Measurements from ENCODE around the gene MLST8.

The MLST8 gene, protein sequence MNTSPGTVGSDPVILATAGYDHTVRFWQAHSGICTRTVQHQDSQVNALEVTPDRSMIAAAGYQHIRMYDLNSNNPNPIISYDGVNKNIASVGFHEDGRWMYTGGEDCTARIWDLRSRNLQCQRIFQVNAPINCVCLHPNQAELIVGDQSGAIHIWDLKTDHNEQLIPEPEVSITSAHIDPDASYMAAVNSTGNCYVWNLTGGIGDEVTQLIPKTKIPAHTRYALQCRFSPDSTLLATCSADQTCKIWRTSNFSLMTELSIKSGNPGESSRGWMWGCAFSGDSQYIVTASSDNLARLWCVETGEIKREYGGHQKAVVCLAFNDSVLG

DNA sequence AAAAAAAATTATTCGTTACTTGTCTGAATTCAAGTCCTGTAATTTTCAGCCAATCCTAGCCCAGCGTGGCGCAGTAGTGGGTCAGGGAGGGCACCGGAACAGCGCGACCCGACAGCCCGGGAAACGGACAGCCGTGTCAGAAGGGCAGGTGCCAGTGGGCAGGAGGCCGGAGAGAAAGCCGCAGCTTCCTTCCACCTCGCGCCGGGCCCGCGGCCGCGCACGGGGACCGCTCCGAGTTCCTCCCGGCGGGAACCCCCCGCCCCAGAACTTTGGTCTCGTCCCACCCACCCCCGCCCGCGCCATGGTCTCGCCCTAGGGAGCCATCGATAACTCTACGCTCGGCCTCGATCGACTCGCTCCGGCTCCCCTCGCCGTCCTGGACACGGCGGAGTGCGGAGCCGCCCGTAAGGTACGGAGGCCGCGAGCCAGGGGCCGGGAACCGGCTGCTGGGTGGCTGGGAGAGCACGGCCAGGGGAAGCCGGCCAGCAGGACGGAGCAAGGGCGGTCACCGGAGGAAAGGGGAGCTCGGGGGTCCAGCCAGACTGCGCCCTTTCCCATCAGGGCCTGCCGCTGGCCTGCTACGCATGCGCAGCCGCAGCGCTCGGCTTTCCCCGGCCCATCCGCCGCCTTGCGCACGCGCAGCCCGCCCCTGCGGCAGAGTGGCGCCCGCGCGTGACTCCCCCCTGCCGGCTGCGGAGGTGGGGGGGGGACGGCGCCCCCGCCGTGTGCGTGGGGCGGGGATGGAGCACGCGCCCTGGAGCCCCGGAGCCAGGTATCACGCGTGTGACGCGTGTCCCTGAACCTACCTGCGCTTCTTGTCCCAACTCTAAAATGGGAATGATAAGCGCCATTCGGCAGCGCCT, at the start of gene MLST8:
TSS of gene MLST8 (plus strand) at position 351 of the 863 bp plus-strand sequence. CDS start 632 bp downstream, outside the sequence.
- DNase-seq, result peak; percentile 86

DNA sequence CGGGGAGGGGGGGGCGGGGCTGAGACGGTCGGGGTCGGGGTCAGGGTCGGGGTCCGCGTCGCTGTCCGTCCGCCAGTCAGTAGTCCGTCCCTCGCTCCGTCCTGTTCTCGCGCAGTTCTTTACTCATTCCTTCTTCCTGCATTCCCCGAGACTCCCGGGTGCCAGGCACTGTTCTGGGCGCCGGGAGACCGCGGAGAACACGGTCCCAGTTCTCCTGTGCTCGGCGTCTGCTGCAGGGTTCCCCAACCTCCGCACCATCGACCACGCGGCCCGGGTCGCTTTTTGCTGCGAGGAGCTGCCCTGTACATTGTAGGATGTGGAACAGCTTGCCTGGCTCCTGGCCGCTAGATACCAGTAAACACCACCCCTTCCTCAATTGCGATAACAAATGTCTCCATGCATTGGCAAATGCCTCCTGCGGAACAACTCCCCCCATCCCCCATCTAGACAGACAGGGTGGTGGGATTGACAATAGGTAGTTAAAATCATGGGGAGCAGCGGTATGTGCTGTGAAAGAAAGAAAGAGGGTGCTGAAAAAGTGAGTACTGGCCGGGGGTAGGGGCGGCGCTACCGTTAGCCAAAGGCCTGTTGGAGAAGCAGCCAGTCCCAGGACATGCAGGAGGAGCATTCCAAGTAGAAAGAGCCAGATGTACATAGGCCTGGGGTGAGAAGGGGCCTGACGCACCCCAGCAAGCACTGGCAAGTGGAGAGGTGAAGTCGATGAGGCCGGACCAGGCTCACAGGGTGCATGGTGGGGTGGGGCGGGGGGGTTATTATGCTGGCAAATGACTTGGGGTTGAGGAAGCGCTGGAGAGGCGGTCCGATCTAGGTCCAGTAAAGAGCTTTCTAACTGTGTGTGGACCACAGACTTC, 49.0 kb upstream of the MLST8 start:
- no peak for DNase-seq

DNA sequence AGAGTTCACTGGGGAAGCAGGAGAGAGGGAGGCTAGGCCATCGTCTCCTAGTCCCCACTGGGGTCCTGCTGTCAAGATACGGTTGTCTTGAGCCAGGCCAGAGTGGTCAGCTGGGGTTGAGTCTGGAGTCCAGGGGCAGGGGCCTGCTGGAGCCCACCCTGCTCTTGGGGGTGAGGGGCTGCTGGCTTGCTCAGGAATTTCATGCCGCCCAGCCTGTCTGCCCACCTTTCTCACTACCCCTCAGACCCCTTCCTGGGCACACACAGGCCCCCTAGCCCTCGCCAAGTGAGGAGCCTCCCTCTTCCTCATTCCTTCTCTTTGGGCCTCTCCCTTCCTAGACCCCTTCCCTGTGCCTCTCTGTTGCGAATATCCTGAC, 48.4 kb upstream of the MLST8 start:
- no peak for DNase-seq

DNA sequence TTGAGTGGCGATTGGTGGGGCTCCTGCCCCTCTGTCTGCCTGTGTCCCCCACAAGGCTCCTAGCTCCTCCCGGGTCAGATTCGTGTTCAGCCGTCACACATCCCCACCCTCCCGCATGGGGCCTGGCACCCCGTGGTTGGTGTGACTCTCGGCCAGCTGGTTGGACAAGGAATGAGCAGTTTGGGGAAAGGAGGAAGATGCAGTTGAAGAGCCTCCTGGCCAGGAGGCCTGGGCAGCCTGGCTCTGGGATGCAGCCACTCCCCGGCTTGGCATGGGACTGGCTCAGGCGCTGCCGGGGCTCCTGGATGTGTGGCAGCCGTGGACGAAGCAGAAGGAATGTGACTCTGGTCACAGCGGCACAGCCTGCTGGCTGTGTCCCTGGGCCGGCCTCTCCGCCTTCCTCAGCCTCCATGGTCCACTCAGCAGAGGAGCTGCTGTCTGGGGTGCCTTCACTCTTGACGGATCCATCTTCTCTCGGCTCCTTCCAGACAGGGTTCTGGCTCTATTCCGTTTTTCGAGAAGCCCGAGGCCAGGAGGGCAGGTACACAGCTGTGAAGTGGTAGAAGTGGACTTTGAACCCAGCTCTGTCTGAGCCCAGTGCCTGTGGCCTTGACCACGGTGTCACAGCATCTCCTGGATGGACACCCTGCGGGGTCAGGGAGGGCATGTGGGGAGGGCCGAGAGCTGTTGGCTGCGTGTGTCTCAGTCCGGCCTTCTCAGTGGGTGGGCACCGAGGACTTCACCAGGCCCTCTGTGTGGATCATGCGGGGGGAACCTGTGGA, 47.6 kb upstream of the MLST8 start:
- no peak for DNase-seq

DNA sequence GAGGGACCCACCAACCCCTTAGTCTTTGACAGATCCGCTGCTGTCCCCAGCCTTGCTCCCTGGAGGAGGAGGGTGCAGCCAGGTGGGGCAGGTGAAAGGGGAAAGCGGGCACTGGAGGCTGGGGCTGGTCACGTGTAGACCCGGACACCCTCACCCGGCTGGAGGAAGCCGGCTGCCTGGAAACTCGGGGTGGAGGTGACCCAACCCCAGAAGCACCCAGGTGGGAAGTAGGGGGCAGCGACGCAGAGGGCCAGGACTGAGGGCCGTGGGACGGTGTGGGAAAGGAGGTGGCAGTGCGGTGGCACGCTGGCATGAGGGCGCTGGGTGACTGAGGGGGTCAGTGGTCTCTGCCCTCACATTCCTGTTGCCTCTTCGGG, 47.0 kb upstream of the MLST8 start:
- DNase-seq, result no peak

DNA sequence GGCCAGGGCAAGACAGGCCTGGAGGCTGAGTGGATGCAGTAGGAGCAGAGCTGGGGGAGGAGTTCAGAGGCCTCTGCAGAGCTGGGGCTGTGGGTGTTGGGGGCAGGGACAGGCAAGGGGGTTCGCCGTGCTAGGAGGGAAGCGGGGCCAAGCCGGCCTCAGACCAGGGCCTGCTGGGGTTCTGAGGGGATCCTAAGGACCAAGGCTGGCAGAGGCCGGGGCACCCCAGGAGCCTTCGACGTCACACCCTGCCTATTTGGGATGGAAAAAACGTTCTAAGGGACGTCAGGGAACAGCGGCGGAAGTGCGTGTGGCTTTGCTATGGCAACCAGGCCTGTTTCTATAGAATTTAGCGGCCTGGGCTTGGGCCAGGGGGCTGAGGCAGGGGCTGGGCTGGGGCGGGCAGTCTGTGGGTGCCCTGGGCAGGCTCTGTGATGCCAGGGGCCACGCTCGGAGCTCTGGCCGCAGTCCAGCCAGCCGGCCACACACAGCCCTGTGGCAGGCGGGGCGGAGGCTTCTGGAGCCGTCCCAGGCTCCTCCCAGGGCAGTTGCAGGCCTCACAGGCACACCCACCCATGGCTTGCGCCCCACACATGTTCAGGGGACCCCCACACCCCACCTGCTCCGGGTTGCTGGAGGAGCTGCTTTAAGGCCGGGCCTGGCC, 45.9 kb upstream of the MLST8 start:
- DNase-seq, result no peak

DNA sequence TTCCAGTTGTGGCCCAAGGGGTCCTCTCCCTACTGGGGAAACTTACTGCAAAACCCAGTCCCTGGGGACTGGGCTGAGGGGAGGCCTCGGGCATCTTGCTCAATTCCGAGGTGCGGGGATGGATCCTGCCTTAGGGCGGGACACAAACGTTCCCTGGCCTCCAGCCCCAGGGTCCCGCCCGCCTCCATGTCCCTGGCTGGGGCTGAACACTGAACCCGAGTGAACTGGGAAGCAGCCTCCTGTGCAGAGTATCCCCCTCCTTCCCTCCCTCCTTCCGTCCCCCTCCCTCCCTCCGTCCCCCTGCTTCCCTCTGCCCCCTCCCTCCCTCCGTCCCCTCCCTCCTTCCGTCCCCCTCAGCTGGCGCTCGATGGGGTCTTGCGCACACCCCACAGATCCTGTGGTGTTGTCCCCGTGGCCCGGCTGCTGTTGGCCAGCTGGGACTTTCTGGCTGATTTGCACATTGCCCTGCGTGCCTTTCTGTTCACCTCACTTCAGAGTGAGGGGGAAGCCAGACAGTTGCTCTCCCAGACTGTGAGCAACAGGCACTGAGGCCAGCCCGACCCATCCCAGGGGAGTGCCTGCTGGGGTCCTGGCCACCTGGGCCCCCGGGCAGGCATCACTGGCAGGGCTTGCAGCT, 44.2 kb upstream of the MLST8 start:
- DNase-seq, result no peak

DNA sequence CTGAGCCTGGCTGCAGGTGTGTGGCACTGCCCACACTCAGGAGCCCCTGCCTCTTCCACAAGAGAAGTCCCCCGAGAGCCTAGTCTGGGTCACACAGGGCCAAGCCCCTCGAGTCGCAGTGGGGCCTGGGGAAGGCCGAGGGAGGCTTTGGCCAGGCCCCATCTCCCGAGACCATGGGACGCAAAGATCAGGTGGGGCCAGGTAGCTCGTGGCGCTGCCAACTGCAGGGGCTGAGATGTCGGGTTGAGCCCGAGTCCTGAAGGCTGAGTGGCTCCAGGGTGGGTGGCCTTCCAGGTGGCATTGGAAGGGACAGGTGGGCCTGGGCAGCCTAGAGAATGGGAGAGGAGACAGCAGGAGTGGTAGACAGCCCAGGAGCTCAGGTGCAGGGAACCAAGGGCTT, 43.3 kb upstream of the MLST8 start:
- DNase-seq, result no peak

DNA sequence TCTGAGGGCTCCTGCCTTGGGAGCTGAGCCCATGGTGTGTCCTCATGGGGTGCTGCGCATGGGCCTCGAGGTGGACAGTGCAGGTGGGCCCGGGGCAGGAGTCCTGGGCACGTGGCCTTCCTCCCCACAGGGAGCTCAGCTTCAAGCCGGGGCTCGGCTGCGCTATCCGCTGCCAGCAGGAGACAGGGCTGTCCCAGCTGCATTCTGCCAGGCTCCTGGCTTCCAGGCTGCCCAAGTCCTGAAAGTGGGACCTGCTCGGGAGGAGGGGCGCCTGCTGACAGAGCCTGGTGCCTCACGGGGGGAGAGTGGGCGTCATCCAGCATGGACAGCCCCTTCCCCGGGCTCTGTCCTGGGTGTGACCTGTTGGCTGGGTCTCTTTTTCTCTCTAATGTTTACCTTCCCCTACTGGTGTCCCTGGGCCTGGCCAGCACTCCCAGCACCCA, 42.6 kb upstream of the MLST8 start:
- DNase-seq, result no peak

DNA sequence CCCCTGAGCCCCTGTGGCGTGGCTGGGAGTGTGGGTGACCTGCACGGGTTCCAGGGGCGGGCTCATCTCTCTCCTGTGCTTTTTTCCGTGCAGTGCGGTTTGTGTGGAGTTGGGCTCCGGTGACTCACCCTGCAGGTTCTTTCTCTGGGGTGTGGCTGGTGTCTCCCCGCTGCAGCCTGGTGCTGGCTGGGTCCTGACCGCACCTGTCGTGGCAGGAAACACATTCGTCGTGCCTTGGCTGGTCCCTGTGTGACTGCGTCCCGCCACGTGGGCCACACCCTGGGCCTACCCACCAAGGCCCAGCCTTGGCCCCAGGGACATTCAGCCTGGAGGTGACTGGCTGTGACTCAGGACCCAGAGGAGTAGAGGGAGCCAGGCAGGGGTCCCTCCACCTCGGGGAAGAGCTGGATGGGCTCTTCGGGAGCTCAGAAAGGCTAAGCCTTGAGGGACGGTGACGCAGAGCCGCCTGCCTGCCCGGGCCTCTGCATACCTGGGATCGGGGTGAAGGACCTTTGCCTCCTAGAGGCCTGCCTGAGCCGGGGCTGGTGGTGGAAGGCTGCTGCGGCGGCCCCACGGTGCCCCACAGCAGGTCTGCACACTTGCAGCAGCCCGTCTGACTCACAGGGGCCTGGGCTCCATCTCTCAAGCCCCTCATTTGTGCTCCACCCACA, 41.9 kb upstream of the MLST8 start:
- no peak for DNase-seq

DNA sequence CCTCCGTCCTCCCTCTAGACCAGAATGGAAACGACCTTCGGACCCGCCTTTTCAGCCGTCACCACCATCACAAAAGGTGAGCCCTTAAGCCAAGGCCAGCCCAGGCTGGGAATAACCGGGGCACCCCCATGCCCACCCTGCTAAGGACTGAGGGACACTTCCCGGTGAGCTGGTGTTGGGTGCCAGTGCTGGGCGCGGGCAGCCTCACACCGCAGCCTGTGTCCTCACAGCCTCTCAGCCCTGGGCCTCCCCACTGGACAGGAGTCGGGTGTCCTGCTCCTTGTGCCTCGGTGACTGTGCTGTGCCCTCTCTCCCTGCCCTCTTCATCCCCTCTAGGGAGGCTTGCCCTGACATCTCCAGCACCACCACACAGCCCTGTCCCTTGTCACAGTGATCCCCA, 39.4 kb upstream of the MLST8 start:
- DNase-seq, result no peak

DNA sequence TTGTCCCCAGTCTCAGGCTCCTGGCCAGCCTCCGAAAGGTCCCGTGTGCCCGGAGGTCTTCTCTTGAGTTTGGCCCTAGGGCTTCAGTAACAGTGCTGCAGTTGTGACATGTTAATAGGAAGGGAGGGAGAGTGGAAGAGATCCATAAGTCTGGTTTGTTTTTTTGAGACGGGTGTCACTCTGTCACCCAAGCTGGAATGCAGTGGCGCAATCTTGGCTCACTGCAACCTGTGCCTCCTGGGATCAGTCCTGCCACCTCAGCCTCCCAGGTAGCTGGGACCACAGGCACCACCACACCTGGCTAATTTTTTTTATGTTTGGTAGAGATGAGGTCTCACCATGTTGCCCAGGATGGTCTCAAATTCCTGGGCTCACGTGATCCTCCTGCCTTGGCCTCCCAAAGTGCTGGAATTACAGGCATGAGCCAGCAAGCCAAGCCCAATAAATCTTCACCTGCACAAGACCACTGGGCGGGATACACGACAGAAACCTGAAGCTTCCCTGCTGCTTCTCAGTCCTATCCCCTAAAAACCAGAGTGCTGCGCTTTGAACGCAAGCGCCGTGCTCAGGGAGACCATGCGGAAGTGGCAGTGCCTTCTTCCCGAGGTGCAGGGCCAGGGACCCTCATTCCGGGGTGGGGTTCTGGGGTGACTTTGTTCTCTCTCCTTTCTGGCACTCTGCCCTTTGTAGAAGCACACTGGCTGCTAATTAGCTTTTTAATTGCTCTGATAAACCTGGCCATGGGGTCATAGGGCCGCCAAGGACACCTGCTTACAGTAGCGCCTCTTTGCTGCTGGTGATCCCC, 38.8 kb upstream of the MLST8 start:
- DNase-seq, result no peak

DNA sequence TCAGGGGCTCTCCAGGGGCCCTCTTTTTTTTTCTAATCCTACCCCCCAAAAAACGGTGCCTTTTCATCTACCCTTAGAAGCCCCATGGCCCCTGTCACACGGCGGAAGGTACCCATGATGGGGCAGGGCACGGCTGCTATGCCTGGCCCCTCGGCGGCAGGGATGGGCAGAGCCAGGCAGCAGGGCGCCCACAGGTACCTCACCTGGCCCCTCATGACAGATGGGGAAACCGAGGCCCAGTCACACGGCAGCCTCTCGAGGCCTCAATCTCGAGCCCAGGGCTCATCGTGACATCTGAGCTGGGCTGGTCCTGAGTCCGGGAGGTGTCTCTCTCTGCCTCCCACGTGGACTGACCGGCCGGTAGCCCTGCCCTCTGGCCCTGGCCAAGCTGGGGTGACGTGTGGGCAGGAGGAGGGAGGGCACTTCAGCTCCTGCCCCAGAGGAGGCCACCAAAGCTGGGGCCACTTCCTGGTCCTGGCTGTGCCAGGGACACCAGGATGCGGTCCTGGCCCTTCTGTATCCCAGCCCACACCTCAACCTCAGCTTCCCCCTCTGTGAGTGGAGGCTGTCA, 38.1 kb upstream of the MLST8 start:
- no peak for DNase-seq

DNA sequence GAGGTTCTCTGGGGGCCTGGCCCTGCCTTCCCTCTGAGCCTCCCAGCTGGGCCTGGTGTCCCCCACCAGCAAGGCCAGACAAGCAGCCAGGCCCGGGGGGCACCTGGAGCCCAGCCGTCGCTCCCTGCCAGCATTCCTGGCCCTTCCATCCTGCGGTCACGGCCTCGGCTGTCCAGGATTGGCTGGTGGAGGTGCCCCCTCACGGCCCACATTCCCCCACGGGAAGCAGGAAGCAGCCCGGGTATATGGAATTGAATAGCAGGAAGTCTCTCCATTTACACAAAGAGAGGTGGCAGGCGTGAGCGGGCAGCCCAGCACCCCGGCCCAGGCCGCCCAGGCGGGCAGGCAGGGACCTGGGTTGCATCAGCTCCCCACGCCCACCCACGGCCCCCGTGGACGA, 35.2 kb upstream of the MLST8 start:
- no peak for DNase-seq

DNA sequence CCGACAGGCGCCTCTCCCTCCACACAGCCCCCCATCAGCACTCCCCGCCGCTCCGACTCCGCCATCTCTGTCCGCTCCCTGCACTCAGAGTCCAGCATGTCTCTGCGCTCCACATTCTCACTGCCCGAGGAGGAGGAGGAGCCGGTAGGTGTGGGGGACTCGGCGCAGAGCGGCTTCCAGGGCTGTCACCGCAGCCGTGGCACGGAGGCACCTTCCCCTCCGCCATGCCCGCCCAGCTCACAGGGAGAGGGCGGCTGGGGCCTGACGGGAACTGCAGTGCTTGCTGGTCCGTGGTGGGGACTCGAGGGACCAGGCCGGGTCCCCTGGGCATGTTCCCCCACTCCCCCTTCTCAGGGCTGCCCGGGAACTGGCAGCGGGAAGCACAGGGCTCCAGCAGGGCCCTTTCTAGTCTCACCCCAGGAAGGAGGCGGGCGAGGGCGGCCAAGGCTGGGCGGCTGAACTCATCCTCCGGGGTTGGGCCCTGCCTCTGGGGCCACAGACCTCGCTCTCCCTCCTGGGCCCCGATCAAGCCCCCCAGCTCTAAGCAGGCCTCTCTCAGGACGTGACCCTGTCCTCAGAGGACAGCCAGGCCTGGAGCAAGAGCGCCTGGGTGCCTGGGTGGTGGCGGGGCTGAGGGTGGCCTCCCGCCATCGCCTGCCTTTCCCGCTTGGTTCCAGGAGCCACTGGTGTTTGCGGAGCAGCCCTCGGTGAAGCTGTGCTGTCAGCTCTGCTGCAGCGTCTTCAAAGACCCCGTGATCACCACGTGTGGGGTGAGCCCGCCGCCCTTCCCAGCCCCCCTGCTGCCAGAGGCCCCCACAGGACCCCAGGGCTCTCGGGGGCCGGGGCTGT, 34.4 kb upstream of the MLST8 start:
- DNase-seq, result no peak

DNA sequence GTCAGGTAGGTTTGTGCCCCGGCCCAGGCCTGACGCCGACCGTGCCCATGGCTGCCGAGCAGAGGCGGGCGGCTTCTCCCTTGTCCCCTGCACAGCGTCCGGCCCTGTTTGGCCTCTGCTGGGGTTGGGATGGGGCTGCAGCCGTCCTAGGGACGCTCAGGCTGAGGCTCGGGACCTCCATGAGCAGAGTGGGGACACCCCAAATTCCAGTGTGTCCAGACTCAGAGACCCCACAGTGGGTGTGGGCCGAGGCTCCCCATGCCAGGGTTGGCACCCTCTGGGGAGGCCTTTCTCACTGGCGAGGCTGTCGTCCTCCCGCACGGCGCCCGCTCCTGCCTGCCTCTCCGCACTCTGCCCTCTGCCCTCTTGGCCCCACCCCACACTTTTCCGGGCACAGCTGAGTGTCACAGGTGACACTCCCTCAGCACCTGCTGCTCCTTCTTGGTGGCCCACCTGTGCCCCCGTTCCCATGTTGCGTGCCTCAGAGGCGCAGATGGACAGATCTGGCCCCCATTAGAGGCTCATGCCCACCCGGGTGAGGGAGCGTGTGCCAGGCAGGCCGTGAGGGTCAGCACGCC, 33.6 kb upstream of the MLST8 start:
- no peak for DNase-seq

DNA sequence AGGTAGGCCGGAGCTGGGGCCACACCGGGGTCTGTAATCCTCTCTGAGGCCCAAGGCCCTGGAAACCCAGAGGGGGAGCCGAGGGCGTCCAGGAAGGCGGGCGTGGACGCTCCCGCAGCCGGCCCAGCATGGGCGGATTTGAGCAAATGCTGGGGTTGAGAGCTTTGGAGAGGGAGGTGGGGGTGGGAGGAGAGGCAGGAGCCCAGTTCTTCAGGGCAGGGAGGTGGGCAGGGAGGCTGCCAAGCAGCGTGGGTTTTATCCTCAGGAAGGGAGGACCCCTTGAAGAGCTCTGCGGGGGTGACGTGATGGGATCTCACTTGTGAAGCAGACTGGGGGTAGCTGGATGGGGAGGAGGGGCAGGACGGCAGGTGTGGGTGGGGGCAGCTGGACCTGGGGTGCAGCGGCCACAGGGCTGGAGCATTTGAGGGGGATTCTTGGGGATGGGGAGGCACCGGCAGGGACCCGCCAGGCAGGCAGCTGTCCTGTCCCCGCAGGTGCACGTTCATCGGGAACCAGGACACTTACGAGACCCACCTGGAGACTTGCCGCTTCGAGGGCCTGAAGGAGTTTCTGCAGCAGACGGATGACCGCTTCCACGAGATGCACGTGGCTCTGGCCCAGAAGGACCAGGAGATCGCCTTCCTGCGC, 32.4 kb upstream of the MLST8 start:
- DNase-seq, result no peak

DNA sequence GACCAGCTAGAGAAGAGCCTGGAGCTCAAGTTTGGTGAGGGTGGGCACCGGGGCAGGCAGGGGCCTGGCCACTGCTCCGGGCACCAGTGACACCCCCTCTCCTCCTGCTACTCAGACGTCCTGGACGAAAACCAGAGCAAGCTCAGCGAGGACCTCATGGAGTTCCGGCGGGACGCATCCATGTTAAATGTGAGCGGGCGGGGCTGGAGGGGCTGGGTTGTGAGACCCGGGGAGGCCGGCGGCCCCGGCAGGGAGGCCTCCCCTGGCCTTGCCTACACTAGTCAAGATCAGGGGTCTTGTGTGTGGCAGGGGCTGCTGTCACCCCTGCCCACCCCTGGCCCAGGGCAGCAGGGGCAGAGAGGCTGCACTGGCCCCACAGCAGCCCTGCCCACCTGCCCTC, 31.9 kb upstream of the MLST8 start:
- no peak for DNase-seq
